GM21423 (cell line): ENCODE data around the gene SOBP.
"Not testable (repeated sequence)": the region's sequence is repeated elsewhere in the genome, so short reads cannot be mapped to it uniquely, and the experiment has no call there.

Experiments
- ATAC-seq: cut with Tn5 transposase; IDR thresholded peaks from one replicate; pipeline ENCODE4 v1.9.1; 2021; ENCODE audit warnings: mild to moderate bottlenecking, moderate library complexity; ENCODE audit not compliant: unreplicated experiment

SOBP gene

GRCh38 chr6:107488174-107488874, 1.6 kb upstream of the SOBP start:
- ATAC-seq: no peak

- no peak for ATAC-seq
Observed at GRCh38 chr6:107488875-107489635, 862 bp upstream of the SOBP start.

GRCh38 chr6:107490566-107491137, 735 bp downstream of the SOBP start:
- ATAC-seq: no peak

- no peak for ATAC-seq
Observed at GRCh38 chr6:107491138-107491609, 1.3 kb downstream of the SOBP start.

- ATAC-seq: no peak
Observed at GRCh38 chr6:107491760-107492660, 2.1 kb downstream of the SOBP start.

GRCh38 chr6:107493158-107494057, 3.5 kb downstream of the SOBP start:
- ATAC-seq: no peak

GRCh38 chr6:107495196-107495643, 5.3 kb downstream of the SOBP start:
- ATAC-seq: no peak

GRCh38 chr6:107495971-107496370, 6.1 kb downstream of the SOBP start:
- no peak for ATAC-seq

GRCh38 chr6:107496892-107497684, 7.2 kb downstream of the SOBP start:
- no peak for ATAC-seq

- no peak for ATAC-seq
Observed at GRCh38 chr6:107504270-107505026, 14.5 kb downstream of the SOBP start.

- no peak for ATAC-seq
Observed at GRCh38 chr6:107506145-107506544, 16.2 kb downstream of the SOBP start.

GRCh38 chr6:107509506-107509905, 19.6 kb downstream of the SOBP start:
- no peak for ATAC-seq

GRCh38 chr6:107510108-107510507, 20.2 kb downstream of the SOBP start:
- no peak for ATAC-seq

- ATAC-seq: no peak
Observed at GRCh38 chr6:107511511-107511993, 21.6 kb downstream of the SOBP start.

GRCh38 chr6:107513214-107513613, 23.3 kb downstream of the SOBP start:
- no peak for ATAC-seq

- no peak for ATAC-seq
Observed at GRCh38 chr6:107515955-107516354, 26.0 kb downstream of the SOBP start.

- ATAC-seq: no peak
Observed at GRCh38 chr6:107517274-107517673, 27.4 kb downstream of the SOBP start.

GRCh38 chr6:107519224-107519623, 29.3 kb downstream of the SOBP start:
- not testable (repeated sequence) for ATAC-seq
